Cardiac fibroblast (primary cell): Measurements from ENCODE around the gene ACOXL.

Source experiments
- DNase-seq, 2 donors: peaks; one replicate each; pipeline versions ENCODE4 v3.0.0 to v3.0.0-alpha.2; 2010; ENCODE audit warnings: low read depth in 2 of 2
- H3K4me3 ChIP-seq, 2 donors: replicated peaks in 1 of 2; 1 replicate in 1 of 2; 2 replicates in 1 of 2; pipeline ENCODE4 v1.5.1; 2011; ENCODE audit warnings: low read depth in 2 of 2, low read length in 2 of 2, mild to moderate bottlenecking in 2 of 2, moderate library complexity in 1 of 2
- TF ChIP-seq, protein P1 (sequence below): IDR thresholded peaks from one replicate; pipeline ENCODE4 v1.5.1; 2011; ENCODE audit warnings: low read depth, mild to moderate bottlenecking, low read length, inconsistent platforms

The ACOXL gene

DNA sequence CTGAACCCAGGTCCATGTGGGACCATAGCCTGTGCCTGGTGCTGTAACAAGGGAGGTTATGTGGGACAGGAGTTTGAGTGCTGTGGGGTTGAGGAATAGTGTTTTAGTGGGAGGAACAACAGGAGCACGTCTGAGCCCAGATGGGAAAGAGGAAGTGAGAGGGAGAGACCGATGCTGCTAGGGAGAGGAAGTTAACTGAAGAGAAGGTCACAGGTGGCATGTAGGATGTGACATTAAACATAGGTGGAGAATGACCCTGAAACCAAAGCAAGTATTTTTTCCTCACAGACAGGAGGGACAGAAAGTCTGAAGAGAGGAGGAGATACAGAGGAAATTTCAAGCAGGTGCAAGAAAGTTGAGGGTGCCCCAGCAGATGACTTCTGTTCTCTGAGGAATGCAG, 87.8 kb downstream of the ACOXL start:
- DNase-seq: no peak
- no peak overlapping the region for H3K4me3 ChIP-seq
- TF ChIP-seq, protein P1, sequence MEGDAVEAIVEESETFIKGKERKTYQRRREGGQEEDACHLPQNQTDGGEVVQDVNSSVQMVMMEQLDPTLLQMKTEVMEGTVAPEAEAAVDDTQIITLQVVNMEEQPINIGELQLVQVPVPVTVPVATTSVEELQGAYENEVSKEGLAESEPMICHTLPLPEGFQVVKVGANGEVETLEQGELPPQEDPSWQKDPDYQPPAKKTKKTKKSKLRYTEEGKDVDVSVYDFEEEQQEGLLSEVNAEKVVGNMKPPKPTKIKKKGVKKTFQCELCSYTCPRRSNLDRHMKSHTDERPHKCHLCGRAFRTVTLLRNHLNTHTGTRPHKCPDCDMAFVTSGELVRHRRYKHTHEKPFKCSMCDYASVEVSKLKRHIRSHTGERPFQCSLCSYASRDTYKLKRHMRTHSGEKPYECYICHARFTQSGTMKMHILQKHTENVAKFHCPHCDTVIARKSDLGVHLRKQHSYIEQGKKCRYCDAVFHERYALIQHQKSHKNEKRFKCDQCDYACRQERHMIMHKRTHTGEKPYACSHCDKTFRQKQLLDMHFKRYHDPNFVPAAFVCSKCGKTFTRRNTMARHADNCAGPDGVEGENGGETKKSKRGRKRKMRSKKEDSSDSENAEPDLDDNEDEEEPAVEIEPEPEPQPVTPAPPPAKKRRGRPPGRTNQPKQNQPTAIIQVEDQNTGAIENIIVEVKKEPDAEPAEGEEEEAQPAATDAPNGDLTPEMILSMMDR: no peak

DNA sequence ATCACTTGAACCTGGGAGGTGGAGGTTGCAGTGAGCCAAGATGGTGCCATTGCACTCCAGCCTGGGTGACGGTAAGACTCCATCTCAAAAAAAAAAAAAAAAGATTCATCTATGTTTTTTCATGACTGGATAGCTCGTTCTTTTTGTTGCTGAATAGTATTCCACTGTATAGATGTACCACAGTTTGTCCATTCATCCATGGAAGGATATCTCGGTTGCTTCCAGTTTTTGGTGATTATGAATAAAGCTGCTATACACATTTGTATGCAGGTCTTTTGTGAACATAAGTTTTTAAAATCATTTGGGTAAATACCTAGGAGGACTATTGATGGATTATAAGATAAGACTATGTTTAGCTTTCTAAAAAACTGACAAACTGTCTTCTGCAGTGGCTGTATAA, 90.8 kb downstream of the ACOXL start:
- no peak for DNase-seq
- TF ChIP-seq, protein P1: no peak
- no peak overlapping the region for H3K4me3 ChIP-seq

DNA sequence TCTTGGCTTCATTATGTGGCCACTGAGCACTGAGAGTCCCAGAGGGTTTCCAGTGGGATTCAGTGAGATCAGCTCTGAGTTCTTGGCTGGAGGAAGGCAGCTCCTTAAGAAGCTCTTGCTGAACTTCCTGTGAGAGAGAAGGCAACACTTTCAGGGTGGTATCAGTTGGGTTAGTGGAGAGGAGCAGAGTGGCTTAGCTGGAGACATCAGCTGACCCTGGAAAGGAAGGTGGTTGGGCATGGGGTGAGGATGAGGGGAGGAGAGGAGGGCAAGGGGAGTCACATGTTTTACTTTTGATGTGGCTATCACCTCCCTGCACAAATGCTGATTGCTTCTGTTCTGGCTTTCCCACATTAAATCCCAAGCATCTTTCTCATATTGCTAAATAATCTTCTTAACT, 95.1 kb downstream of the ACOXL start:
- no peak for DNase-seq
- TF ChIP-seq, protein P1: no peak
- H3K4me3 ChIP-seq: no peak overlapping the region

DNA sequence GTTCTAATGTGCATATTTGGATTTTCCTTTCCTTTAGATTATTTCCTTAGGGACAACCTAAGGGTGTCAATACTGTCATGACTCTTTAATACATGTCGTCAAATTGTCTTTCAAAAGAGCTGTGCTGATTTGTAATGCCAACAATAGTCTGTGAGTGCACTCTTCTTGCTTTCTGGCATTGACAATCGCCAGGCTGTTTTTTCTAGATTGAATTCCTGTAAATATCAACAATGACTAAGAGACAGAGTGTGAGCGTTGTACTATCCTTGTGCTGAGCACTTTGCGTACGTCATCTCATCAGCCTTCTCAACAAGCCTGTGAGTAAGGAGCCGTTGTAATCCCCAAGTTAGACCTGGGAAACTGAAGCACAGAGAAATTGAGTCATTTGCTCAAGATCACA, 96.0 kb downstream of the ACOXL start:
- peak in 1 of 2 donors; percentile 5 for DNase-seq
- TF ChIP-seq, protein P1: no peak
- no peak overlapping the region for H3K4me3 ChIP-seq

DNA sequence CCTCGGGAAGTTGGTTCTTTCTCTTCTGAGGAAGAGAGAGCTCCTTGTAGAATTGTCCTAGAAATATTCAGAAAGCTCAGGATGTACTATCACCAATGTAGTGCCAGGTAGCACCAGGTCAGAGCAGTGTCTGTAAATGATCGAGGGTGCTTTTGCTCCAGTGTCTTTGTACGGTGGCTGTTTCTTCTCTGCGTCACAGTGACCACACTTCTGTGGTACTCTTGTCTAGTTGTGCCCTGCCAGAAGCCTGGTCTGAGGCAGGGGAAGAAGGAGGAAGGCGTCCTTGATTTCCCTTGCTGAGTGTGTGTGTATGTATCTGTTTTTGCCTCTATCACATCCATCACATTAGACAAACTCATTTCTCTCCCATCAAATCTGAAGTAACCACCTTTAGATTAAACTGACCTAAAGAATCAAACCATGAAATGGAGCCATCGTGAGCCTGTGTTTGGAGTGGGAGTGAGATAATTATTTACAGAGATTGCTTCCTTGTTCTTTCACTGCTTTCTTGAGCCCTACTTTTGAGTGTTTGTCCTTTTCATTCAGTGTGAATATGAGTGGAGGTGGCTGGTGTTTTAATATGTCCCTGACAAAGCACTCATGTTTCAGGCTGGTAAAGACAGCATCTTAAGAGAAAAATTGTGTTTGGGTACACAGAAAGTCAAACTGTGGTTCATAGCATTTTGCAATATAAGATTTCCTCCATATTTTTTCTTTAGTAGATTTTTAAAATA, 97.2 kb downstream of the ACOXL start:
- TF ChIP-seq, protein P1: no peak
- H3K4me3 ChIP-seq: no peak overlapping the region
- DNase-seq: no peak

DNA sequence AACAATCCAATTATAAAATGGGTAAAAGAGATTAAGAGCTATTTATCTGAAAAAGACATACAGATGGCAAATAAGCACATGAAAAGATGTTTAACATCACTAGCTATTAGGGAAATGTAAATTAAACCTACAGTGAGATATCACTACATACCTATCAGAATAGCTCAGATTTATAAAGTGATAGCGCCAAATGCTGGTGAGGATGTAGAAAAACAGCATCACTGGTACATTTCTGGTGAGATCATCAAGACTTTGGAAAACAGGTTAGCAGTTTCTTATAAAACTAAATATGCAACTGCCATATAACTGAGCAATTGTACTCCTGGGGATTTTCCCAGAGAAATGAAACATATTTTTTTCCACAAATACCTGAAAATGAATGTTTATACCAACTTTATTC, 100.4 kb downstream of the ACOXL start:
- H3K4me3 ChIP-seq: no peak overlapping the region
- TF ChIP-seq, protein P1: no peak
- DNase-seq: no peak
